A673 (cell line): ENCODE measurements around the gene CLIC4. TPM values are rescaled to one million over a fixed set of nuclear protein-coding genes. Genes with fewer than 3 reads are reported as not detected.

ENCODE experiments used
- BruUV-seq: library from RNA; stranded (reverse); fragments of 400-500 nt; replicated peaks from 2 replicates; lab custom pipeline; 2021; lab: Mats Ljungman, UMichigan
- CTCF ChIA-PET: fragments of 300-600 bp; sonication (Branson Sonifier 250); formaldehyde crosslinking; loops from one replicate; lab custom pipeline; 2022; ENCODE audit warnings: antibody characterized with exemption; lab: Charles Lee
- POLR2A ChIA-PET: fragments of 300-600 bp; sonication (Branson Sonifier 250); formaldehyde crosslinking; loops from one replicate; lab custom pipeline; 2022; ENCODE audit warnings: antibody characterized with exemption; ENCODE audit not compliant: low non-redundant PET; lab: Charles Lee
- DNase-seq: peaks from one replicate; pipeline ENCODE4 v3.0.0-alpha.2; 2015; ENCODE audit warnings: low spot score
- H3K27ac ChIP-seq: fragments of 200-600 bp; sonication (generic); 2 replicates; pipeline ENCODE4 v1.5.1; 2016; ENCODE audit warnings: mixed run types, low read depth, mild to moderate bottlenecking, mixed read lengths, antibody characterized with exemption, low read length; ENCODE audit not compliant: poor library complexity, severe bottlenecking
- H3K27me3 ChIP-seq: fragments of 200-600 bp; sonication (generic); replicated peaks from 2 replicates; pipeline ENCODE4 v1.6.1; 2017; ENCODE audit warnings: mixed run types, low read depth, mild to moderate bottlenecking, mixed read lengths, antibody characterized with exemption, low read length; ENCODE audit not compliant: insufficient read depth, poor library complexity
- H3K36me3 ChIP-seq: fragments of 200-600 bp; sonication (generic); 2 replicates; pipeline ENCODE4 v1.6.1; 2016; ENCODE audit warnings: mixed run types, mild to moderate bottlenecking, mixed read lengths, antibody characterized with exemption, low read length; ENCODE audit not compliant: insufficient read depth, poor library complexity, severe bottlenecking
- H3K4me1 ChIP-seq: fragments of 200-600 bp; sonication (generic); 2 replicates; pipeline ENCODE4 v1.6.1; 2017; ENCODE audit warnings: mixed run types, mild to moderate bottlenecking, mixed read lengths, antibody characterized with exemption, low read length; ENCODE audit not compliant: insufficient read depth, poor library complexity, severe bottlenecking
- H3K4me3 ChIP-seq: fragments of 200-600 bp; sonication (generic); 2 replicates; pipeline ENCODE4 v1.5.1; 2016; ENCODE audit warnings: low read depth, mixed run types, mild to moderate bottlenecking, mixed read lengths, low read length; ENCODE audit not compliant: poor library complexity, severe bottlenecking
- H3K9me3 ChIP-seq: fragments of 200-600 bp; sonication (generic); 2 replicates; pipeline ENCODE4 v1.6.1; 2016; ENCODE audit warnings: mixed run types, low read depth, mild to moderate bottlenecking, mixed read lengths, antibody characterized with exemption, low read length; ENCODE audit not compliant: poor library complexity, severe bottlenecking
- CTCF ChIP-seq: fragments of 300-800, 200-600 bp; sonication (generic); conservative IDR thresholded peaks from 2 replicates; pipeline ENCODE4 v1.5.1; 2017; ENCODE audit warnings: low read depth, mild to moderate bottlenecking, antibody characterized with exemption, low read length, moderate library complexity, mixed read lengths
- EZH2 ChIP-seq: fragments of 200-600 bp; sonication (generic); IDR thresholded peaks from 2 replicates; pipeline ENCODE4 v1.6.1; 2017; ENCODE audit warnings: borderline replicate concordance, low read depth, mild to moderate bottlenecking, mixed read lengths, antibody characterized with exemption, low read length; ENCODE audit not compliant: poor library complexity, severe bottlenecking
- intact Hi-C: fragments of 100-400 bp; cut with micrococcal nuclease; formaldehyde crosslinking; loops from one replicate; pipeline ENCODE4 v1.10.0; 2022; ENCODE audit not compliant: unreplicated experiment
- total RNA-seq: library from RNA; stranded (reverse); gene quantifications from 2 replicates; pipeline ENCODE4 v1.2.3, GENCODE V29; 2021

CLIC4 gene
- total RNA-seq, 1 experiment from 2014 or later: 207 TPM

- POLR2A ChIA-PET: no interaction called here
- H3K36me3 ChIP-seq: peaks cover 5% of the 10 kb centered on the region
- DNase-seq: peak; percentile 45
- H3K4me1 ChIP-seq: peaks cover 67% of the 10 kb centered on the region
- H3K27ac ChIP-seq: peak overlapping the region; percentile 11
- TF ChIP-seq CTCF (no peak), EZH2 (no peak)
- CTCF ChIA-PET: interaction anchor here (0.5 to 1.5 kb wide), 3 partner anchors 107 to 144 kb away, joined by 3 to 15 read pairs (median 4); no protein-coding TSS in a partner anchor
- no peaks in the 10 kb centered on the region for H3K27me3 ChIP-seq
- intact Hi-C loops: no loop called here
- no peaks in the 10 kb centered on the region for H3K9me3 ChIP-seq
- TSS peak; percentile 26 for BruUV-seq
- no peak overlapping the region for H3K4me3 ChIP-seq
These were observed 82.3 kb downstream of the CLIC4 start for GRCh38 chr1:24827379-24828135.

GRCh38 chr1:24828183-24828886, 83.1 kb downstream of the CLIC4 start:
- no TSS peak for BruUV-seq
- intact Hi-C loops: no loop called here
- ChIA-PET POLR2A (interaction anchor here (0.5 kb wide), 1 partner anchor 340 kb away, joined by 3 read pairs; no protein-coding TSS in a partner anchor), CTCF (interaction anchor here (1.0 to 1.5 kb wide), 2 partner anchors 83 to 140 kb away, joined by 3 to 4 read pairs; partner anchors contain the start of gene CLIC4)
- no peaks in the 10 kb centered on the region for H3K27me3 ChIP-seq
- H3K36me3 ChIP-seq: peaks cover 5% of the 10 kb centered on the region
- no peaks in the 10 kb centered on the region for H3K9me3 ChIP-seq
- DNase-seq: peak; percentile 63
- TF ChIP-seq CTCF (no peak), EZH2 (no peak)
- peaks cover 59% of the 10 kb centered on the region for H3K4me1 ChIP-seq
- no peak overlapping the region for H3K4me3 ChIP-seq
- H3K27ac ChIP-seq: peak overlapping the region; percentile 11

GRCh38 chr1:24828887-24829192, 83.6 kb downstream of the CLIC4 start:
- H3K36me3 ChIP-seq: peaks cover 5% of the 10 kb centered on the region
- ChIA-PET CTCF (interaction anchor here (1.0 to 1.5 kb wide), 2 partner anchors 84 to 140 kb away, joined by 3 to 4 read pairs; partner anchors contain the start of gene CLIC4), POLR2A (interaction anchor here (0.5 kb wide), 1 partner anchor 340 kb away, joined by 3 read pairs; no protein-coding TSS in a partner anchor)
- H3K27me3 ChIP-seq: no peaks in the 10 kb centered on the region
- H3K27ac ChIP-seq: peak overlapping the region; percentile 6
- TF ChIP-seq EZH2 (no peak), CTCF (no peak)
- TSS peak; percentile 15 for BruUV-seq
- H3K4me1 ChIP-seq: peaks cover 55% of the 10 kb centered on the region
- intact Hi-C loops: no loop called here
- peak; percentile 54 for DNase-seq
- no peaks in the 10 kb centered on the region for H3K9me3 ChIP-seq
- H3K4me3 ChIP-seq: no peak overlapping the region
